Ishikawa (cell line): ENCODE data around the gene RIMBP2.

Experiments
- CEBPB ChIP-seq: IDR thresholded peaks from 2 replicates; pipeline ENCODE4 v1.6.1; 2012
- CREB1 ChIP-seq: IDR thresholded peaks from 2 replicates; pipeline ENCODE4 v1.6.1; 2012; ENCODE audit warnings: low read depth
- EGR1 ChIP-seq: IDR thresholded peaks from 2 replicates; pipeline ENCODE4 v1.6.1; 2012
- EP300 ChIP-seq: IDR thresholded peaks from 2 replicates; pipeline ENCODE4 v1.6.1; 2012; ENCODE audit warnings: borderline replicate concordance
- FOXM1 ChIP-seq: IDR thresholded peaks from 2 replicates; pipeline ENCODE4 v1.6.1; 2012; ENCODE audit warnings: low read depth, borderline replicate concordance
- MAX ChIP-seq: IDR thresholded peaks from 2 replicates; pipeline ENCODE4 v1.6.1; 2012
- NFIC ChIP-seq: IDR thresholded peaks from 2 replicates; pipeline ENCODE4 v1.6.1; 2012
- RAD21 ChIP-seq: IDR thresholded peaks from 2 replicates; pipeline ENCODE4 v1.6.1; 2012; ENCODE audit warnings: low read depth
- TAF1 ChIP-seq: IDR thresholded peaks from 2 replicates; pipeline ENCODE4 v1.6.1; 2012; ENCODE audit warnings: low read depth, mild to moderate bottlenecking
- TCF12 ChIP-seq: IDR thresholded peaks from 2 replicates; pipeline ENCODE4 v1.6.1; 2012; ENCODE audit warnings: low read depth
- TEAD4 ChIP-seq: IDR thresholded peaks from 2 replicates; pipeline ENCODE4 v1.6.1; 2012
- USF1 ChIP-seq: IDR thresholded peaks from 2 replicates; pipeline ENCODE4 v1.6.1; 2012
- YY1 ChIP-seq: IDR thresholded peaks from 2 replicates; pipeline ENCODE4 v1.6.1; 2012; ENCODE audit warnings: low read depth
- ZBTB7A ChIP-seq: IDR thresholded peaks from 2 replicates; pipeline ENCODE4 v1.6.1; 2012; ENCODE audit warnings: low read depth
- TF ChIP-seq, protein P1 (sequence below): IDR thresholded peaks from 2 replicates; pipeline ENCODE4 v1.6.1; 2012; ENCODE audit warnings: low read depth, mild to moderate bottlenecking

The RIMBP2 gene

DNA sequence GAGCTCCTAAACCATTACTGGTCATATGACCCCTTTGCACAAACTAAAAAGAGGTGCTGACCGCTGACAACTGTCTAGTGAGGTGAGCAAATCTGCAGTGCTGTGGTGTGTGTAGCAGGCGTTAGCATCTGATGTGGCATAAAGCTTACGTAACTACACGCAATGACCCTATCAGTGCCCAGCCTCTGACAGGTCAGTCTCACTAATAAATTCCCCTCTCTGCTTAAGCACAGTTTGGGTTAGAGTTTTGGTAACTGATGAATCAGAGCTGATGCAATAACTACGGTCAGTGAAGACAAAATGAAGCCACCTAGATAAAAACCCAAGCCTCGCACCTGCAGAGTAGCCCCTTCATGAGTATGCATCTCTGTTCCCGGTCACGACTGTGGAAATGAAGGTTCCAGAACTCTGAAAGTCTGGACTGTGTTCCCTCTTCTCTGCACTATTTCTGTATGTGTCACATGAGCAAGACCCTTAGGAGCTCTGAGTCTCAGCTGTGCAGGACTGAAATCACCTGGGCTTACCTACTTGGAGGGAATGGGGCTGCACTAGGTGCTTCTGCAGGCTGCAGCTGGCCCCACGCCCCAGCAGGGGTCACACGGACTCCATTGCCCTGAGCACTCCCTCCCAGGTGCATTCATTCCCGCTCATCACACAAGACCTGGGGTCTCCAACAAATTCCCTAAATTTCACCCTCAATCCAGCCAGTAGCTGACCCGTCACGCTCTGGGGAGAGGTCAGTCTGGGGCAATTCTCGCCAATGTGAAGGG is 54.4 kb downstream of the RIMBP2 start:
- no peak for TF ChIP-seq RAD21
- no peak for TF ChIP-seq ZBTB7A

DNA sequence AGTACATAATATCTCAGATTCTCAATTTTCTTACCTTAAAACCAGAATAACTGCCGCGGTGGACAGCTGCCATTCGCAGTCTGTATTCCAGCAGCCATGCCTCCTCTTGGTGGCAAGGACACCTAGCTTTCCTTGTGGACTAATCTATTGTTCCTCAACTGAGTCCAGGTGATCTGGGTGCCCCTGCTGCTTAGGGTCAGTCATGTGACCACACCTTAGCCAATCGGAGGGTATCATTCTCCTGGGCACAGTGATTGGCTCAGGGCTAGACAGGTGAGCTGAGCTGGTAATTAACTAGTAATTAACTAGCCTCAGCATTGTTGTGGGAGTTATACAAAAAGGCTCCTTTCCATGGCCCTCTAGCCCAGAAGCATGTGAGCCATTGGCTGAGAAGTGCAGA is 55.0 kb downstream of the RIMBP2 start:
- no peak for TF ChIP-seq ZBTB7A
- TF ChIP-seq MAX: no peak
- TF ChIP-seq TAF1: no peak
- TF ChIP-seq TCF12: no peak
- TF ChIP-seq USF1: no peak
- no peak for TF ChIP-seq CEBPB
- TF ChIP-seq EP300: no peak
- TF ChIP-seq, protein P1, sequence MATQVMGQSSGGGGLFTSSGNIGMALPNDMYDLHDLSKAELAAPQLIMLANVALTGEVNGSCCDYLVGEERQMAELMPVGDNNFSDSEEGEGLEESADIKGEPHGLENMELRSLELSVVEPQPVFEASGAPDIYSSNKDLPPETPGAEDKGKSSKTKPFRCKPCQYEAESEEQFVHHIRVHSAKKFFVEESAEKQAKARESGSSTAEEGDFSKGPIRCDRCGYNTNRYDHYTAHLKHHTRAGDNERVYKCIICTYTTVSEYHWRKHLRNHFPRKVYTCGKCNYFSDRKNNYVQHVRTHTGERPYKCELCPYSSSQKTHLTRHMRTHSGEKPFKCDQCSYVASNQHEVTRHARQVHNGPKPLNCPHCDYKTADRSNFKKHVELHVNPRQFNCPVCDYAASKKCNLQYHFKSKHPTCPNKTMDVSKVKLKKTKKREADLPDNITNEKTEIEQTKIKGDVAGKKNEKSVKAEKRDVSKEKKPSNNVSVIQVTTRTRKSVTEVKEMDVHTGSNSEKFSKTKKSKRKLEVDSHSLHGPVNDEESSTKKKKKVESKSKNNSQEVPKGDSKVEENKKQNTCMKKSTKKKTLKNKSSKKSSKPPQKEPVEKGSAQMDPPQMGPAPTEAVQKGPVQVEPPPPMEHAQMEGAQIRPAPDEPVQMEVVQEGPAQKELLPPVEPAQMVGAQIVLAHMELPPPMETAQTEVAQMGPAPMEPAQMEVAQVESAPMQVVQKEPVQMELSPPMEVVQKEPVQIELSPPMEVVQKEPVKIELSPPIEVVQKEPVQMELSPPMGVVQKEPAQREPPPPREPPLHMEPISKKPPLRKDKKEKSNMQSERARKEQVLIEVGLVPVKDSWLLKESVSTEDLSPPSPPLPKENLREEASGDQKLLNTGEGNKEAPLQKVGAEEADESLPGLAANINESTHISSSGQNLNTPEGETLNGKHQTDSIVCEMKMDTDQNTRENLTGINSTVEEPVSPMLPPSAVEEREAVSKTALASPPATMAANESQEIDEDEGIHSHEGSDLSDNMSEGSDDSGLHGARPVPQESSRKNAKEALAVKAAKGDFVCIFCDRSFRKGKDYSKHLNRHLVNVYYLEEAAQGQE: no peak
- no peak for TF ChIP-seq RAD21
- TF ChIP-seq TEAD4: no peak
- TF ChIP-seq YY1: no peak
- TF ChIP-seq CREB1: no peak
- no peak for TF ChIP-seq FOXM1
- no peak for TF ChIP-seq EGR1
- TF ChIP-seq NFIC: no peak

- no peak for TF ChIP-seq EP300
- TF ChIP-seq TAF1: no peak
- TF ChIP-seq TEAD4: no peak
- no peak for TF ChIP-seq EGR1
- no peak for TF ChIP-seq RAD21
- TF ChIP-seq TCF12: no peak
- no peak for TF ChIP-seq USF1
- TF ChIP-seq MAX: no peak
- TF ChIP-seq FOXM1: no peak
- TF ChIP-seq ZBTB7A: no peak
- TF ChIP-seq CREB1: no peak
Measured at GRCh38 chr12:130658145-130658911, 57.8 kb downstream of the RIMBP2 start.

DNA sequence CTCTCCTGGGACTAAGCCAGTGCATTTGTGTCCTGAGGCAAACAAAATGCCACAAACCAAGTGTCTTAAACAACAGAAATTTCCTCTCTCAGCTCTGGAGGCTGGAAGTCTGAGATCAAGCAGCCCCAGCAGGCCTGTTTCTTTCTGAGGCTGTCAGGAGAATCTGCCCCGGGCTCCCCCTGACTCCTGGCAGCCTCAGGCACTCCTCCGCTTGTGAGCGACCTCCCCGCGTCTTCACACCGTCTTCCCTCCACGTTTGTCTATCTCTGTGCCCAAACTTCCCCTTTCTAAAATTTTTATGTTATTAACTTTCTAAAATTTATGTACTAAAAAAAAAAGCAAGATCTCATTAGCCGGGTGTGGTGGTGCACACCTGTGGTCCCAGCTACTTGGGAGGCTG is 59.7 kb downstream of the RIMBP2 start:
- TF ChIP-seq YY1 (no peak), EGR1 (no peak), RAD21 (no peak), CREB1 (no peak)

- TF ChIP-seq RAD21: no peak
- TF ChIP-seq EP300: no peak
- no peak for TF ChIP-seq CREB1
- TF ChIP-seq YY1: no peak
- TF ChIP-seq USF1: no peak
Measured at GRCh38 chr12:130655881-130656280, 60.2 kb downstream of the RIMBP2 start.

DNA sequence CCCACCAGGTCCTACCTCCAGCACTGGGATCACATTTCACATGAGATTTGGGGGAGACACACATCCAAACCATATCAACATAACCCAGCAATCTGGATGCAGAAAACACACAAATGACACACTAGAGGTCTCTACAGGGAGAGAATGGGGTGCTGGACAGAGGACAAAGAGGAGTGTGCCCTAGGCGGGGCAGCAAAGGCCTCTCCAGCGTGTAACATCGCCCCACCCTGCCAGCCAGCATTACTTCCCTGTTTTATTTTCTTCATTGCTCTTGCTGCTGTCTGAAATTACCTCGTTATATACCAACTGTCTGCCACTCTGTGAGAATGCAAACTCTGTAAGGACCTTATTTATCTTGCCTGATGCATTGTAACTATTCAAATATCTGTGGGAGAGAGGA is 61.1 kb downstream of the RIMBP2 start:
- TF ChIP-seq NFIC (no peak), MAX (no peak), RAD21 (no peak), YY1 (no peak), EGR1 (no peak), TCF12 (no peak), TEAD4 (no peak), TAF1 (no peak), CREB1 (no peak), CEBPB (no peak), ZBTB7A (no peak), USF1 (no peak), EP300 (no peak), FOXM1 (no peak)
- TF ChIP-seq, protein P1: no peak
